GM12872 (cell line): ENCODE measurements around the gene SAP130.

ENCODE experiments used
- TF ChIP-seq, protein P1 (sequence below): IDR thresholded peaks from 3 replicates; pipeline ENCODE4 v1.5.1; 2011; ENCODE audit warnings: low read depth, mild to moderate bottlenecking, low read length, moderate library complexity; ENCODE audit not compliant: insufficient read depth

SAP130 gene

DNA sequence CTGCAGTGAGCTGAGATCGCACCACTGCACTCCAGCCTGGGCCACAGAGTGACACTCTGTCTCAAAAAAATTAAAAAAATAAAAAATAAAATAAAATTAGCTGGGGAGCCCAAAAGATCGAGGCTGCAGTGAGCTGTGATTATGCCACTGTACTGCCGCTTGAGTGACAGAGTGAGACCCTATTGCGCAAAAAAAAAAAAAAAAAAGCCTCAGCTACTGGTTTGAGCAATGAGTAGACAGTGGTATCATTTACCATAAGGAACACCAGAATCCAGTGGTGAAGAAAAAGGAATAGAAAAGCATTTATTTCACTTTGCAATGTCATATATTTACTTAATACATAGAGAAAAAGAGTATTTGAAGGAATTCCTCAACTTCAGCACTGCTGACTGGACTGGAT lies 3.0 kb downstream of the SAP130 start:
- TF ChIP-seq, protein P1, sequence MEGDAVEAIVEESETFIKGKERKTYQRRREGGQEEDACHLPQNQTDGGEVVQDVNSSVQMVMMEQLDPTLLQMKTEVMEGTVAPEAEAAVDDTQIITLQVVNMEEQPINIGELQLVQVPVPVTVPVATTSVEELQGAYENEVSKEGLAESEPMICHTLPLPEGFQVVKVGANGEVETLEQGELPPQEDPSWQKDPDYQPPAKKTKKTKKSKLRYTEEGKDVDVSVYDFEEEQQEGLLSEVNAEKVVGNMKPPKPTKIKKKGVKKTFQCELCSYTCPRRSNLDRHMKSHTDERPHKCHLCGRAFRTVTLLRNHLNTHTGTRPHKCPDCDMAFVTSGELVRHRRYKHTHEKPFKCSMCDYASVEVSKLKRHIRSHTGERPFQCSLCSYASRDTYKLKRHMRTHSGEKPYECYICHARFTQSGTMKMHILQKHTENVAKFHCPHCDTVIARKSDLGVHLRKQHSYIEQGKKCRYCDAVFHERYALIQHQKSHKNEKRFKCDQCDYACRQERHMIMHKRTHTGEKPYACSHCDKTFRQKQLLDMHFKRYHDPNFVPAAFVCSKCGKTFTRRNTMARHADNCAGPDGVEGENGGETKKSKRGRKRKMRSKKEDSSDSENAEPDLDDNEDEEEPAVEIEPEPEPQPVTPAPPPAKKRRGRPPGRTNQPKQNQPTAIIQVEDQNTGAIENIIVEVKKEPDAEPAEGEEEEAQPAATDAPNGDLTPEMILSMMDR: no peak

DNA sequence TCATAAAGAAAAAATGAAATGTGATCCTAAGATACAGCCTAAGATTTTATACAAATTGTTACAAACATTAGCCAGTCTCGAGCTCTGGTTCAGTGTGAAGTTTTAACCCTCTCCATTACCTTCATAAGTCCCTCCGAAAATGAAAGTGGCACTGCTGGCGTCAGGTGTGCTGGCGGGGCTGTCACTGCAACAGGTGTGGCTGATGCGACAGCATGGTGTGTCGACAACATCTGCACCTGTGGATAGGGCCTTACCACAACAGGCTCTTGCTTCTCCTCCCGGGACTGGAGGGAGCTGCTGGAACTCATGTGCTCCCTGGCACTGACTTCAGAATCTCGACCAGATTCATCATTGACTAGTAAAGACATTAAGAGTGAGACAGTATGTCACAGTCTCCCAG lies 10.3 kb downstream of the SAP130 start:
- TF ChIP-seq, protein P1: no peak

DNA sequence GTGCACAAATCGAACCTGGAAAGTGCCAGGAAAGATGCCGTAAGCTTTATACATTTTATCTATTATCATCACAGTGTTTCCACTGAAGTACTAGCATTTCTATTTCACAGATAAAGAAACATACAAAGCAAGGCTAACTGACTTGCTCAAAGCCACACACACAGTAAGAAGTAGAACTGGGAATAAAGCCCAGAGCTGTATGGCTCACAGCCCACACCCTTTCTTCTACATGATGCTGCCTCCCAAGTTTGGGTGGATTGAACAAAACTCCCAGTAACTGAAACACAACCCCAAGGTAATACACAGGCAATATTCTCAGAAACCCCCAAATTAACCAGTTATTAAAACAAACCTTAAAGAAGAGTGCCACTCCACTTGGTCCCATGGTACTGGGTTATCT lies 11.2 kb downstream of the SAP130 start:
- TF ChIP-seq, protein P1: no peak

DNA sequence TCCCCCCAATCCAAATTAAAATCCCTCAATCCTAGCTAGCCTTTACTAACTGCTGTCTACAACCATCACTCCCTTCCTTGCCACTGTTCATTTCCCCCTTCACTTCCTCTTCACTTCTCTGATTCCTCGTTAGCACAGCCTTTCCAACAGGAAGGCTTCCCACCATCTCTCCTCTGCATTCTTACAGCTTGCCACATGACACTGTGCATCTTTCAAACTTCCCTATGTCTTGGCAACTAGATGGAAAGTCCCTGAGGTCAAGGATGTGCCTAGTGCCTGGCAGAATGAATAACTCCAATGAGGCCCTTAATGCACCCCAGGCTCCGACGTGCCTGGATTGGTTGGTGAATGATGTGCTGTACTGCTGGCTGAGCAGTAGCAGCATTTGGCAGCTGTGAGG lies 15.2 kb downstream of the SAP130 start:
- TF ChIP-seq, protein P1: no peak

DNA sequence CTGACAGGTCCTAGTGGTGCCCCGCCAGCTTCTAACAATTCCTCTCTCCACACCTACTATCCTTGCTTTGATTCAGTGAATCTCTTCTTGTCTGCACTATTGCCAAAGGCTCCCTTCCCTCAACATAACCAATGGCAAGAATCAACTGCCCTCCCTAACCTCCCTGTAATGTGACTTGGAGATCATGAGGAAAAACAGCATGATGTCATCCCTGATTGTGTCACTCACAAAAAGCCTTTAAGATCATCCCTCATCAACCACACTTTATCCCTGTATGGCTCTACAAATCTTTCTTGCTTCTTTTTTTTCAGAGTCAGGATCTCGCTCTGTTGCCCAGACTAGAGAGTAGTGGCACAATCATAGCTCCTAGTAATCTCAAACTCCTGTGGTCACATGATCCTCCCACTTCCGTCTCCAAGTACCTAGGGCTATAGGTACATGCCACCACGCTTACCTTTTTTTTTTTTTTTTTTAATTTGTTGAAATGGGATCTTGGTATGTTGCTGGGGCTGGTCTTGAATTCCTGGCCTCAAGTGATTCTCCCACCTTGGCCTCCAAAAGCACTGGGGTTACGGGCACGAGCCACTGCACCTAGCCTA lies 19.7 kb downstream of the SAP130 start:
- TF ChIP-seq, protein P1: no peak

DNA sequence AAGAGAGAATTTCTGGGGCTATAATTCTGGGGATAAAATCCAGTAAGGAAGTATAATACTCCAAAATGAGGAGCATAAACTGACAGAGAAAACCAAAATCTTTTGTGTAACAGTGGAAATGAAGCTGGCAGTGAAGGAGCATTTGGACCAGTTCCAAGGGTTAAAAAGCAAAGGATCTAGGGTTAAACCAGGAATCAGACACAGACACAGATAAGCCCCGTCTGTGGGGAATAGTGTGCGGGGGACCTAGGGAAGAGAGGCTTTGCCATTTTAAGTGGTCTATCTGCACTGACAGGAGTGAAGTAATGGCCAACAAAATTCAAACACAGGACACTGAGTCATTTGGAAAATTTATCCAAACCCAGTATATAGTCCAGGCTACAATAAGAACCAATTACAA lies 23.4 kb downstream of the SAP130 start:
- TF ChIP-seq, protein P1: no peak

DNA sequence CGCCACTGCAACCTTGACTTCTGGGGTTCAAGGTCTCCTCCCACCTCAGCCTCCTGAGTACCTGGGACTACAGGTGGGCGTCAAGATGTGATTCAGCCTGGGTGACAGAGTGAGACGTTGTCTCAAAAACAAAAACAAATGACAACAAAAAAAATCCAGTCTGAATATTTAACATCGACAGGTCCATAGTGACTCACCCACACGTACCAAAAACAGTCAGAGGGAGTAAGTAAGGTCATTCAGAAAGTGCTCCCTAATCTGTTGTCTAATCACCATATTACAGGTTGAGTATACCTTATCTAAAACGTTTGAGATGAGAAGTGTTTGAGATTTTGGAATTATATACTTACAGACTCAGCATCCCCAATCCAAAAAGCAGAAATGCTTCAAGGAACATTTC lies 24.4 kb downstream of the SAP130 start:
- TF ChIP-seq, protein P1: no peak

DNA sequence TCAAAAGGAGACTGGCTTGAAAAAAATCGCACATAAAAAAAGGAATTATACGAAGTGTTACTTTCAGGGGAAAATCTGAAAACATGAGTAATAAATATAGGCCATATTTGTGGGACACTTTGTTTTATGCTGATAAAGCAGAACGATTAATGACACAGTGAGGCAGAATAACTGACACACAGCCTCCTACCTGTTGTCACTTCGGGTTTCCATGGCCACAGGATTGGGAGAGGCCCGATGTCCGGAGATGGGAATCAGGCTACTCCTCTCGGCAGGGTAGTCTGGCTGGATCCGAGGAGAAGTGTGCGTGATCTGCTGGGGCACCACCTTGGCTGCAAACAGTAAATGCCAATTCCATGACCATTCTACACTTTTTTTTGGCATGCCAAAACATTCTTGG lies 31.7 kb downstream of the SAP130 start:
- TF ChIP-seq, protein P1: no peak
